Astrocyte of the cerebellum (primary cell): ENCODE data around the gene CHAC1.
"Not testable (repeated sequence)": the region's sequence is repeated elsewhere in the genome, so short reads cannot be mapped to it uniquely, and the experiment has no call there.

ENCODE experiments used
- DNase-seq: peaks from one replicate; pipeline ENCODE4 v3.0.0-alpha.2; 2011; ENCODE audit warnings: low read depth
- H3K4me3 ChIP-seq: 2 replicates; pipeline ENCODE4 v1.5.1; 2011; ENCODE audit warnings: mild to moderate bottlenecking, low read depth, low read length, moderate library complexity
- CTCF ChIP-seq: IDR thresholded peaks from 2 replicates; pipeline ENCODE4 v1.5.1; 2012; ENCODE audit warnings: low read length, low read depth, moderate library complexity, mild to moderate bottlenecking; ENCODE audit errors: missing control alignments
- in situ Hi-C: cut with HindIII; loops from 2 replicates; pipeline ENCODE4 v1.10.0; 2017; ENCODE audit warnings: low sequenced_read_pairs

The CHAC1 gene

GRCh38 chr15:40957581-40958051, 4.3 kb downstream of the CHAC1 start:
- no peak for TF ChIP-seq CTCF

GRCh38 chr15:40958146-40958545, 4.9 kb downstream of the CHAC1 start:
- TF ChIP-seq CTCF: no peak
- no peak for DNase-seq

More at GRCh38 chr15:40957581-40958051, 4.3 kb downstream of the CHAC1 start:
- no peak for DNase-seq
- in situ Hi-C loops: no loop called here
- no peak overlapping the region for H3K4me3 ChIP-seq

GRCh38 chr15:40958723-40959122, 5.5 kb downstream of the CHAC1 start:
- no peak for TF ChIP-seq CTCF
- H3K4me3 ChIP-seq: no peak overlapping the region
- no peak for DNase-seq
- in situ Hi-C loops: no loop called here

More at GRCh38 chr15:40958146-40958545, 4.9 kb downstream of the CHAC1 start:
- H3K4me3 ChIP-seq: no peak overlapping the region
- in situ Hi-C loops: no loop called here

GRCh38 chr15:40959331-40960141, 6.3 kb downstream of the CHAC1 start:
- no peak overlapping the region for H3K4me3 ChIP-seq
- no peak for TF ChIP-seq CTCF
- in situ Hi-C loops: no loop called here
- DNase-seq: no peak

- no peak for TF ChIP-seq CTCF
- no peak for DNase-seq
- in situ Hi-C loops: no loop called here
- H3K4me3 ChIP-seq: no peak overlapping the region
Observed at GRCh38 chr15:40960151-40960885, 7.0 kb downstream of the CHAC1 start.

- in situ Hi-C loops: no loop called here
Observed at GRCh38 chr15:40960925-40961324, 7.7 kb downstream of the CHAC1 start.

GRCh38 chr15:40961740-40962139, 8.5 kb downstream of the CHAC1 start:
- in situ Hi-C loops, H3K4me3 ChIP-seq, DNase-seq: not testable (repeated sequence)

More at GRCh38 chr15:40960925-40961324, 7.7 kb downstream of the CHAC1 start:
- no peak overlapping the region for H3K4me3 ChIP-seq
- no peak for TF ChIP-seq CTCF
- no peak for DNase-seq

- H3K4me3 ChIP-seq, in situ Hi-C loops, DNase-seq: not testable (repeated sequence)
Observed at GRCh38 chr15:40962317-40962716, 9.0 kb downstream of the CHAC1 start.
